Activated CD8-positive, alpha-beta memory T cell treated with anti-CD3 and anti-CD28 coated beads, Interleukin-2, amount 10 ng/mL, durations not matched to agents 7 days and 5 days (primary cell): ENCODE measurements around the gene PUS1. TPM values are rescaled to one million over a fixed set of nuclear protein-coding genes. Genes with fewer than 3 reads are reported as not detected.

Experiments
- ATAC-seq: fragments of 150-1000 bp; cut with Tn5 transposase; one replicate; pipeline ENCODE4 v1.10.0; 2021; ENCODE audit warnings: moderate library complexity
- CTCF ChIA-PET: fragments of 350-600 bp; sonication (Branson Sonifier 250); formaldehyde crosslinking; loops from one replicate; lab custom pipeline; 2021; ENCODE audit warnings: antibody characterized with exemption; lab: Charles Lee
- DNase-seq: peaks from one replicate; pipeline ENCODE4 v3.0.0-alpha.2; 2020
- H3K27ac Mint-ChIP-seq: one replicate; pipeline ENCODE4 v1.8.0; 2021; ENCODE audit warnings: mild to moderate bottlenecking, mixed read lengths
- H3K27me3 Mint-ChIP-seq: one replicate; pipeline ENCODE4 v1.8.0; 2021; ENCODE audit warnings: mixed read lengths
- H3K36me3 Mint-ChIP-seq: one replicate; pipeline ENCODE4 v1.8.0; 2021; ENCODE audit warnings: mild to moderate bottlenecking, mixed read lengths
- H3K4me1 Mint-ChIP-seq: one replicate; pipeline ENCODE4 v1.8.0; 2021; ENCODE audit warnings: mixed read lengths
- H3K4me3 Mint-ChIP-seq: one replicate; pipeline ENCODE4 v1.8.0; 2021; ENCODE audit warnings: mild to moderate bottlenecking, moderate library complexity, mixed read lengths
- H3K9me3 Mint-ChIP-seq: one replicate; pipeline ENCODE4 v1.8.0; 2022; ENCODE audit warnings: low read depth, mixed read lengths
- total RNA-seq, 2 experiments: library from RNA; stranded (reverse); gene quantifications; one replicate each; pipeline ENCODE4 v1.2.3, GENCODE V29; 2021

The PUS1 gene
- total RNA-seq, 2 experiments from 2014 or later = 64.2 to 69.3 TPM

DNA sequence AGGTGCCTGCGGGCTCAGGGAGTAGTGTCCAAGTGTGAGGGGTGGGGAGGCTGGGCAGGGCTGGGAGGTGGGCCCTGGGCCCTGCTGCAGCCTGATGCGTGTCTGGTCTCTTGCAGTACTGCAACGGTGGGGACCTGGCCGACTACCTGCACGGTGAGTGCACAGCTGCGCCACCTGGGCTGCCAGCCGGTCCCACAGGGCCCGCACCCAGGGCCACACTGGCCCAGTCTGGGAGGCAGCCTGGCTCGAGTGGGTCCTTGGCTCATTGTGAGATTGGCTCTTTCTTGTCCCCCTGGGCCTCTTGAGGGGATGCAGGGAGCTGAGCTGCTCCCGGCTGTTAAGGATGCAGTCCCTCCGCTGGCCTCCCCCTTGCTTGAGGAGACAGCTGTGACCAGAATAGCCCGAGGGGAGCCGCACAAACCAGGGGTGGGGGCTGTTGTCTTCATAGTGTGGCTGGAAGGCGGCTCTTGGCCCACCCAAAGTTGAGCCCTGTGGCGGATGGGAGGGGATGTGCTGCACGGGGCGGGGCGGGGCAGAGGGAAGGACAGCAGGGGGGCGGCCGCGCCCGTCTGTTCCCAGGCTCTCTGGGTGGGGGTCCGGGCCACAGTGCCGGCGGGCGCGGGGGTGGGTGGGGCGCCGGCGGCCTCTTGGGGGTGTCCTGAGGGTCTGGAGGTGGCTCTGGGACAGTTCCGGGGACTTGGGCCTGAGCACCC is 21.5 kb upstream of the PUS1 start:
- CTCF ChIA-PET = no interaction called here
- Mint-ChIP-seq H3K9me3 (no peaks in the 10 kb centered on the region), H3K36me3 (no peaks in the 10 kb centered on the region), H3K27me3 (no peaks in the 10 kb centered on the region), H3K4me1 (peaks cover 4% of the 10 kb centered on the region), H3K27ac (no peak overlapping the region), H3K4me3 (no peak overlapping the region)
- DNase-seq (no peak), ATAC-seq (no peak)

DNA sequence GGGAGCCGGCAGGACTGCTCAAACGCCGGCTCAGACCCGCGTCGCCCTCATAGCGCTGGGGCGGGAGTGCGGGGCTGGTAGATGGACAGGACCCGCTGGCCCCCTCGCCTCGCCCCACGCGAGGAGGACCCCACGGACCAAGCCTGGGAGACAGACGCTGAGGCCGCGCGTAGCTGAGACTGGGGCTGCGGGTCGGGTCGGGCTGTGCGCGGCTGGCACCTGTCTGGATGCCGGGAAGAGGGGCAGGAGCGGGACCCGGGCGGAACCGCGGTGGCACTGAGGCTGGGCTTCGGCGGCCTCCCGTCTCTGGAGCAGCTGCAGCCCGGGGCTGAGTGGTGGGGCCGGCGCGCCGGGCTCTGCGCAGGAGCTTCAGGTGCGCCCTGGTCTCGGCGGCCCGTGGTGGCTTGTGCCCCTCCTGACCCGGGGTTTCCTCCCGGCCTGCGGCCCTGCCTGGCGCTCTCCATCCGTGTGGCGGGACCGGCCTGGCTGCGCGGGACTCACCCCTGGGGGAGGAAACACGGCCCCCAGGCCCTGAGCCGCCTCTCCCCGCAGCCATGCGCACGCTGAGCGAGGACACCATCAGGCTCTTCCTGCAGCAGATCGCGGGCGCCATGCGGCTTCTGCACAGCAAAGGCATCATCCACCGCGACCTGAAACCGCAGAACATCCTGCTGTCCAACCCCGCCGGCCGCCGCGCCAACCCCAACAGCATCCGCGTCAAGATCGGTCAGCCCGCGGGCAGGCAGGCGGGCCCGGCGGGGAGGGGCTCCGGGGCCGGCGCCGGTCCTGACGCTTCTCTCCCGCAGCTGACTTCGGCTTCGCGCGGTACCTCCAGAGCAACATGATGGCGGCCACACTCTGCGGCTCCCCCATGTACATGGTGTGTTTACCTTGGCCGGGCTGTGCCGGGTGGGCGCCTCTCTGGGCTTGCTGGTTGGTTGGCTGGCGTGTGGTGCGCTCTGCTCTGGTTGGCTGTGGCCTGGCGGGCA is 20.7 kb upstream of the PUS1 start:
- Mint-ChIP-seq H3K9me3 (no peaks in the 10 kb centered on the region), H3K4me3 (no peak overlapping the region), H3K27ac (no peak overlapping the region), H3K36me3 (no peaks in the 10 kb centered on the region), H3K27me3 (no peaks in the 10 kb centered on the region), H3K4me1 (peaks cover 4% of the 10 kb centered on the region)
- CTCF ChIA-PET = no interaction called here
- DNase-seq (no peak), ATAC-seq (no peak)

DNA sequence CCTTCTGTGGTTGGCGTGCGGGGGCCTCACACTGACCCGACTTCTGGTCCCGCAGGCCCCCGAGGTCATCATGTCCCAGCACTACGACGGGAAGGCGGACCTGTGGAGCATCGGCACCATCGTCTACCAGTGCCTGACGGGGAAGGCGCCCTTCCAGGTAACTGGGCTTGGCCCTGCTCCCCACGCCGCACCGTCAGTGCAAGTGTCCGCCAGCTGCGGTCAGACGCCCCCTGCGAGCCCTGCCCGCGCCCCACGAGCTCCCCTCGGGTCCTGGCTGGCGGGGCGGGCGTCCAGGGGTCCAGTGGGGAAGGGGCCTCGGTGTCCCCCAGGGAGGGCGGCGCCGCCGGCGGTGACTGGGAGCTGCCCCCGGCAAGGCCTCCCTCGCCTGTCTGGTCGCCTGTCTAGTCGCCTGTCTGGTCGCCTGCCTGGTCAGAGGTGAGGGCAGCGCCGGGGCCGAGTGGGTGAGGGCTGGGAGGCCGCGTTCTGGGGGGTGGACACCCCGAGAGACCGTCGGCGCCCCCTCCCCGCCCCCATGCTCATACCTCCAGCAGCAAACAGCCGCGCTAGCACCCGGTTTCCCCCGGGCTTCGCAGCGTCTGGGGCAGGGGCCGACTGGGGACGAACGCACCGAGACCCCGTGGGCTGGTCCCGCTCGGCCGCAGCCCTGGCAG is 19.9 kb upstream of the PUS1 start:
- DNase-seq = no peak
- no peak for ATAC-seq
- CTCF ChIA-PET = no interaction called here
- H3K4me1 Mint-ChIP-seq = peaks cover 4% of the 10 kb centered on the region
- no peaks in the 10 kb centered on the region for H3K36me3 Mint-ChIP-seq
- no peak overlapping the region for H3K27ac Mint-ChIP-seq
- no peaks in the 10 kb centered on the region for H3K27me3 Mint-ChIP-seq
- no peaks in the 10 kb centered on the region for H3K9me3 Mint-ChIP-seq
- no peak overlapping the region for H3K4me3 Mint-ChIP-seq

GRCh38 chr12:131909752-131910219 is 19.3 kb upstream of the PUS1 start:
- DNase-seq = no peak
- CTCF ChIA-PET = no interaction called here
- Mint-ChIP-seq H3K9me3 (no peaks in the 10 kb centered on the region), H3K36me3 (no peaks in the 10 kb centered on the region), H3K4me3 (no peak overlapping the region), H3K4me1 (peaks cover 4% of the 10 kb centered on the region), H3K27me3 (no peaks in the 10 kb centered on the region), H3K27ac (no peak overlapping the region)
- no peak for ATAC-seq

DNA sequence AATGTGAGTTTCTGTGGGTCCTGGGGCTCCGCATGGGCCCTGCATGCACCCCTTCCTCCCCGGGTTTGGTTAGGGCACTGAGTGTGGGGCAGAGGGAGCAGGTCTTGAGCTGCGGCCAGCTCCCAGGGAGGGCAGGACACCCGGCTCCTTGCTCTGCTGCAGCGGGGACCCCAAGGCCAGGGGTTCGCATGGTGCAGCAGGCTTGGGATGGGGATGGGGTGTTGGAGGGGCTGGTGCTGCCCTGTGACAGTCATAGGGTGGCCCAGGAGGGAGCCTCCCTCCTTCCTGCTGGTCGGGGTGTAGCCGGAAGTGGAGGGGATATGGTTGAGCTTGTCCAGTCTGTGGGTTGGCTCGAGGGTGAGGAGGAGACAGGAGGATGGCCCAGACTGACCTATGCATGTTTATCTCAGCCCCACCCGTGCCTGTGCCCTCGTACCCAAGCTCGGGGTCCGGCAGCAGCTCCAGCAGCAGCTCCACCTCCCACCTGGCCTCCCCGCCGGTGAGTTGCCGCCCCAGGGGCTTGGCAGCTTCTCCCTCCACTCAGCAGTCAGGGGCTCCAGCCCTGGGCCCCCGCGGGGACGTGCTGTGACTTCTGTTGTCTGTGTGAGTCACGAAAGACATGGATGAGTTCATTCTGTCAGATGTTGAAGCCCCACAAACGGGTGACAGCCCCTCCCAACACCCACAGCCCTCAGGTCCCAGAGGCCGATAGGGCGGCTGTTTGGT is 18.6 kb upstream of the PUS1 start:
- DNase-seq (no peak), ATAC-seq (no peak)
- Mint-ChIP-seq H3K9me3 (no peaks in the 10 kb centered on the region), H3K36me3 (no peaks in the 10 kb centered on the region), H3K27ac (no peak overlapping the region), H3K4me3 (no peak overlapping the region), H3K4me1 (peaks cover 3% of the 10 kb centered on the region), H3K27me3 (no peaks in the 10 kb centered on the region)
- CTCF ChIA-PET = no interaction called here

GRCh38 chr12:131911028-131911650 is 17.9 kb upstream of the PUS1 start:
- Mint-ChIP-seq H3K4me3 (no peak overlapping the region), H3K9me3 (no peaks in the 10 kb centered on the region), H3K36me3 (no peaks in the 10 kb centered on the region), H3K4me1 (no peaks in the 10 kb centered on the region), H3K27me3 (no peaks in the 10 kb centered on the region), H3K27ac (no peak overlapping the region)
- ATAC-seq (no peak), DNase-seq (no peak)
- CTCF ChIA-PET = no interaction called here

DNA sequence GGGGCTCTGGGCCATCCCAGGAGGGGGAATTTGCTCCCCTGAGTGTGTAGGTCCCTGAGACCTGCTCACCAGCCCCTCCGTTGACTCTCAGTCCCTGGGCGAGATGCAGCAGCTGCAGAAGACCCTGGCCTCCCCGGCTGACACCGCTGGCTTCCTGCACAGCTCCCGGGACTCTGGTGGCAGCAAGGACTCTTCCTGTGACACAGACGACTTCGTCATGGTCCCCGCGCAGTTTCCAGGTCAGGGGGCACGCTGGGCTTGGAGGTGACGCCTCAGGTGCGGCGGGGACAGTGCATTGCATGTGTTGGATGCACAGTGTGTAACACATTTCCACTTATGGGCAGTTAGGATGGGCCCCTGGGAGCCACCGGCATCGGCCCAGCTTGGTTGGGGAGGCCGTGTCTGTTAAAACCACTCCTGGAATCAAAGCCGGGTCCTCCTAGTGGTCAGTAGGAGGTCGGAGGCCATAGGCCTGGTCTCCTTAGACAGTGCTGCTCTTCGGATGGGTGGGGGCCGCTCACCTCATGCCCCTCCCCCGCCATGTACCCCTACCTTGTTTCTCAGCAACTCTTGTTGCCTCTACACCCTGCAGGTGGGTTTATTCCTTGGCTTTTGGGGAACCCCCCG is 17.1 kb upstream of the PUS1 start:
- DNase-seq (no peak), ATAC-seq (no peak)
- no peak overlapping the region for H3K27ac Mint-ChIP-seq
- H3K27me3 Mint-ChIP-seq = no peaks in the 10 kb centered on the region
- H3K4me3 Mint-ChIP-seq = no peak overlapping the region
- no peaks in the 10 kb centered on the region for H3K9me3 Mint-ChIP-seq
- H3K4me1 Mint-ChIP-seq = no peaks in the 10 kb centered on the region
- H3K36me3 Mint-ChIP-seq = no peaks in the 10 kb centered on the region
- CTCF ChIA-PET = no interaction called here

DNA sequence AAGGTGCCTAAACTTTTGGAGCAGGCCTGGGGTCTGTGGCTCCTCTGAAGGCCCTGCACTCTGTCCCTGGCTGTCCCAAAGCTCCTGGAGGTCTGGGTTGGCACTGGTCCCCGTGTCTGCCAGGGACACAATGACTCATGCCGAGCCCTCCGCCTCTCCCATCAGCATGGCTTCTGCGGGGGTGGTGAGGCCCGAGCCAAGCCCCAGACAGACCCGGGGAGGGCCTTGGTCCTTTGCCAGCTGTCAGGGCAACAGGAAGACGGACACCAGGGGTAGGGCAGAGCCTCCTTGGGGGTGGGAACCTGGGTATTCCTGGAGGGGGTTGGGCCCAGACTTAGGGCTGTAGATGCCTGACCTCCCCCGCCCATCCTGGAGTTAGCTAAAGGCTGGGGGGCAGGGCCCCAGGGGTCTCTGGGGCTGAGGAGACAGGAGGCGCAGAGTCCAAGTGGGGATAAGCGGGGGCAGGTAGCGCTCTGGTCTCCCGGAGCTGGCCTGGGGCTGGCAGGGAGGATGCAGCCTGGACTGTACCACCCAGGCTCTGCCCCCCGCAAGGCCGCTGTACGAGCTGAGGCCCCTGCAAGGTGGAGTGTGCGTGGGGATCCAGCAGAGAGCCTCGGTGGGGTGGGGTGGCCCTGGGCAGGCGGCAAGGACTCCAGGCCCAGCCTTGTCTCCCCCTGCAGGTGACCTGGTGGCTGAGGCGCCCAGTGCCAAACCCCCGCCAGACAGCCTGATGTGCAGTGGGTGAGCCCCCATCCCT is 16.4 kb upstream of the PUS1 start:
- CTCF ChIA-PET = interaction anchor here (0.7 kb wide), 1 partner anchor 74 kb away, joined by 3 read pairs; no protein-coding TSS in a partner anchor
- no peaks in the 10 kb centered on the region for H3K27me3 Mint-ChIP-seq
- no peaks in the 10 kb centered on the region for H3K36me3 Mint-ChIP-seq
- no peak overlapping the region for H3K27ac Mint-ChIP-seq
- ATAC-seq = no peak
- DNase-seq = no peak
- H3K9me3 Mint-ChIP-seq = no peaks in the 10 kb centered on the region
- H3K4me3 Mint-ChIP-seq = no peak overlapping the region
- H3K4me1 Mint-ChIP-seq = no peaks in the 10 kb centered on the region

DNA sequence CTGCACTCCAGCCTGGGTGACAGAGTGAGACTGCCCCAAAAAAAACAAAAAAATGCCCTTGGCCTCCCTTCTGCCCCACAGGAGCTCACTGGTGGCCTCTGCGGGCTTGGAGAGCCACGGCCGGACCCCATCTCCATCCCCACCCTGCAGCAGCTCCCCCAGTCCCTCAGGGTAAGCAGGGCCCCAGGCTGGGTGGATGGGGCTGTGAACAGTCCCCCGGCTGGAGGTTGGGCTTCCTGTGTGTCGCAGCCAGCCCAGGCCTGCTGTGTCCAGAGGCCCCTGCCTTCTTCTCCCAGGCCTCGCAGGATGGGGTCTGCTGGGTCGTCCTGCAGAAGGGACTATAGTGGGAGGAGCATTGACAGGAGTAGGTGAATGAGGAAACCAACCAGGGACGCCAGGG is 15.4 kb upstream of the PUS1 start:
- Mint-ChIP-seq H3K27me3 (no peaks in the 10 kb centered on the region), H3K9me3 (no peaks in the 10 kb centered on the region), H3K36me3 (no peaks in the 10 kb centered on the region), H3K4me3 (no peak overlapping the region), H3K27ac (no peak overlapping the region), H3K4me1 (no peaks in the 10 kb centered on the region)
- no peak for ATAC-seq
- DNase-seq = no peak
- CTCF ChIA-PET = interaction anchor here (0.7 kb wide), 1 partner anchor 73 kb away, joined by 3 read pairs; no protein-coding TSS in a partner anchor

- no peaks in the 10 kb centered on the region for H3K4me1 Mint-ChIP-seq
- no peak overlapping the region for H3K27ac Mint-ChIP-seq
- no peaks in the 10 kb centered on the region for H3K27me3 Mint-ChIP-seq
- H3K36me3 Mint-ChIP-seq = no peaks in the 10 kb centered on the region
- ATAC-seq (no peak), DNase-seq (no peak)
- no peaks in the 10 kb centered on the region for H3K9me3 Mint-ChIP-seq
- no peak overlapping the region for H3K4me3 Mint-ChIP-seq
- CTCF ChIA-PET = no interaction called here
Measured at GRCh38 chr12:131914179-131914702, 14.8 kb upstream of the PUS1 start.

GRCh38 chr12:131915000-131915689 is 13.9 kb upstream of the PUS1 start:
- Mint-ChIP-seq H3K4me3 (no peak overlapping the region), H3K27ac (no peak overlapping the region), H3K9me3 (no peaks in the 10 kb centered on the region), H3K27me3 (no peaks in the 10 kb centered on the region), H3K4me1 (no peaks in the 10 kb centered on the region), H3K36me3 (no peaks in the 10 kb centered on the region)
- no peak for DNase-seq
- no peak for ATAC-seq
- CTCF ChIA-PET = no interaction called here
